Activated CD4-positive, alpha-beta T cell treated with anti-CD3 and anti-CD28 coated beads, Interleukin-2, amount 10 ng/mL, durations not matched to agents 24 days and 14 days (primary cell): ENCODE measurements around the gene CELF2. TPM values are rescaled to one million over a fixed set of nuclear protein-coding genes. Genes with fewer than 3 reads are reported as not detected.

Experiments used
- DNase-seq: peaks from one replicate; pipeline ENCODE4 v3.0.0; 2022
- H3K27ac Mint-ChIP-seq: one replicate; pipeline ENCODE4 v1.8.0; 2022; ENCODE audit warnings: mild to moderate bottlenecking, mixed read lengths
- H3K27me3 Mint-ChIP-seq: one replicate; pipeline ENCODE4 v1.8.0; 2022; ENCODE audit warnings: mixed read lengths
- H3K36me3 Mint-ChIP-seq: one replicate; pipeline ENCODE4 v1.8.0; 2022; ENCODE audit warnings: low read depth, mild to moderate bottlenecking, mixed read lengths
- H3K4me1 Mint-ChIP-seq: one replicate; pipeline ENCODE4 v1.8.0; 2021; ENCODE audit warnings: mixed read lengths
- H3K4me3 Mint-ChIP-seq: one replicate; pipeline ENCODE4 v1.8.0; 2022; ENCODE audit warnings: mild to moderate bottlenecking, moderate library complexity, mixed read lengths
- H3K9me3 Mint-ChIP-seq: one replicate; pipeline ENCODE4 v1.8.0; 2021; ENCODE audit warnings: mixed read lengths
- intact Hi-C: fragments of 100-400 bp; cut with micrococcal nuclease; formaldehyde crosslinking; loops from one replicate; pipeline ENCODE4 v1.15.1; 2023
- total RNA-seq: library from RNA; stranded (reverse); gene quantifications from 2 replicates; pipeline ENCODE4 v1.2.3, GENCODE V29; 2022

The CELF2 gene
- total RNA-seq, 1 donor from 2014 or later: 95.5 TPM

- peaks cover 40% of the 10 kb centered on the region for H3K27me3 Mint-ChIP-seq
- no peak for DNase-seq
- H3K27ac Mint-ChIP-seq: no peak overlapping the region
- no peaks in the 10 kb centered on the region for H3K36me3 Mint-ChIP-seq
- H3K9me3 Mint-ChIP-seq: no peaks in the 10 kb centered on the region
- no peak overlapping the region for H3K4me3 Mint-ChIP-seq
- intact Hi-C loops: no loop called here
- no peaks in the 10 kb centered on the region for H3K4me1 Mint-ChIP-seq
Observed at GRCh38 chr10:11068861-11069633, 51.4 kb downstream of the CELF2 start.

- no peak overlapping the region for H3K4me3 Mint-ChIP-seq
- no peak for DNase-seq
- H3K36me3 Mint-ChIP-seq: no peaks in the 10 kb centered on the region
- H3K27me3 Mint-ChIP-seq: peaks cover 52% of the 10 kb centered on the region
- H3K9me3 Mint-ChIP-seq: no peaks in the 10 kb centered on the region
- intact Hi-C loops: no loop called here
- no peaks in the 10 kb centered on the region for H3K4me1 Mint-ChIP-seq
- no peak overlapping the region for H3K27ac Mint-ChIP-seq
Observed at GRCh38 chr10:11073410-11073809, 55.7 kb downstream of the CELF2 start.

- no peak overlapping the region for H3K4me3 Mint-ChIP-seq
- no peaks in the 10 kb centered on the region for H3K4me1 Mint-ChIP-seq
- no peaks in the 10 kb centered on the region for H3K9me3 Mint-ChIP-seq
- H3K36me3 Mint-ChIP-seq: no peaks in the 10 kb centered on the region
- DNase-seq: no peak
- intact Hi-C loops: no loop called here
- H3K27ac Mint-ChIP-seq: no peak overlapping the region
- H3K27me3 Mint-ChIP-seq: peaks cover 51% of the 10 kb centered on the region
Observed at GRCh38 chr10:11074536-11075267, 57.0 kb downstream of the CELF2 start.

GRCh38 chr10:11076221-11076620, 58.5 kb downstream of the CELF2 start:
- H3K27ac Mint-ChIP-seq: no peak overlapping the region
- H3K36me3 Mint-ChIP-seq: no peaks in the 10 kb centered on the region
- intact Hi-C loops: no loop called here
- peaks cover 42% of the 10 kb centered on the region for H3K27me3 Mint-ChIP-seq
- no peaks in the 10 kb centered on the region for H3K9me3 Mint-ChIP-seq
- DNase-seq: no peak
- H3K4me1 Mint-ChIP-seq: no peaks in the 10 kb centered on the region
- no peak overlapping the region for H3K4me3 Mint-ChIP-seq

- intact Hi-C loops: no loop called here
- no peak for DNase-seq
- H3K4me3 Mint-ChIP-seq: no peak overlapping the region
- H3K27me3 Mint-ChIP-seq: peaks cover 31% of the 10 kb centered on the region
- H3K27ac Mint-ChIP-seq: no peak overlapping the region
- H3K36me3 Mint-ChIP-seq: no peaks in the 10 kb centered on the region
- no peaks in the 10 kb centered on the region for H3K9me3 Mint-ChIP-seq
- no peaks in the 10 kb centered on the region for H3K4me1 Mint-ChIP-seq
Observed at GRCh38 chr10:11080564-11080984, 62.9 kb downstream of the CELF2 start.

GRCh38 chr10:11081408-11081807, 63.7 kb downstream of the CELF2 start:
- intact Hi-C loops: no loop called here
- no peak for DNase-seq
- H3K36me3 Mint-ChIP-seq: no peaks in the 10 kb centered on the region
- no peaks in the 10 kb centered on the region for H3K9me3 Mint-ChIP-seq
- H3K4me1 Mint-ChIP-seq: no peaks in the 10 kb centered on the region
- no peak overlapping the region for H3K27ac Mint-ChIP-seq
- H3K27me3 Mint-ChIP-seq: peaks cover 26% of the 10 kb centered on the region
- no peak overlapping the region for H3K4me3 Mint-ChIP-seq

- H3K27ac Mint-ChIP-seq: no peak overlapping the region
- H3K4me3 Mint-ChIP-seq: no peak overlapping the region
- intact Hi-C loops: no loop called here
- no peak for DNase-seq
- no peaks in the 10 kb centered on the region for H3K4me1 Mint-ChIP-seq
- H3K27me3 Mint-ChIP-seq: peaks cover 16% of the 10 kb centered on the region
- H3K36me3 Mint-ChIP-seq: no peaks in the 10 kb centered on the region
- no peaks in the 10 kb centered on the region for H3K9me3 Mint-ChIP-seq
Observed at GRCh38 chr10:11082526-11082925, 64.9 kb downstream of the CELF2 start.

GRCh38 chr10:11083051-11083450, 65.4 kb downstream of the CELF2 start:
- H3K27ac Mint-ChIP-seq: no peak overlapping the region
- no peaks in the 10 kb centered on the region for H3K4me1 Mint-ChIP-seq
- H3K36me3 Mint-ChIP-seq: no peaks in the 10 kb centered on the region
- peaks cover 11% of the 10 kb centered on the region for H3K27me3 Mint-ChIP-seq
- no peaks in the 10 kb centered on the region for H3K9me3 Mint-ChIP-seq
- DNase-seq: no peak
- intact Hi-C loops: no loop called here
- H3K4me3 Mint-ChIP-seq: no peak overlapping the region

- intact Hi-C loops: no loop called here
Observed at GRCh38 chr10:11085545-11085944, 67.9 kb downstream of the CELF2 start.

GRCh38 chr10:11086177-11086840, 68.6 kb downstream of the CELF2 start:
- Mint-ChIP-seq H3K4me3 (no peak overlapping the region), H3K27ac (no peak overlapping the region)
- intact Hi-C loops: no loop called here

More at GRCh38 chr10:11085545-11085944, 67.9 kb downstream of the CELF2 start:
- no peaks in the 10 kb centered on the region for H3K36me3 Mint-ChIP-seq
- no peak overlapping the region for H3K27ac Mint-ChIP-seq
- no peak overlapping the region for H3K4me3 Mint-ChIP-seq
- no peaks in the 10 kb centered on the region for H3K4me1 Mint-ChIP-seq
- no peaks in the 10 kb centered on the region for H3K9me3 Mint-ChIP-seq
- peaks cover 7% of the 10 kb centered on the region for H3K27me3 Mint-ChIP-seq
- DNase-seq: no peak

GRCh38 chr10:11087372-11087771, 69.7 kb downstream of the CELF2 start:
- peaks cover 3% of the 10 kb centered on the region for H3K27me3 Mint-ChIP-seq
- no peaks in the 10 kb centered on the region for H3K4me1 Mint-ChIP-seq
- H3K36me3 Mint-ChIP-seq: no peaks in the 10 kb centered on the region
- no peaks in the 10 kb centered on the region for H3K9me3 Mint-ChIP-seq
- intact Hi-C loops: no loop called here
- H3K27ac Mint-ChIP-seq: no peak overlapping the region
- DNase-seq: no peak
- no peak overlapping the region for H3K4me3 Mint-ChIP-seq

More at GRCh38 chr10:11086177-11086840, 68.6 kb downstream of the CELF2 start:
- H3K9me3 Mint-ChIP-seq: no peaks in the 10 kb centered on the region
- no peaks in the 10 kb centered on the region for H3K36me3 Mint-ChIP-seq
- no peaks in the 10 kb centered on the region for H3K4me1 Mint-ChIP-seq
- no peak for DNase-seq
- peaks cover 6% of the 10 kb centered on the region for H3K27me3 Mint-ChIP-seq

GRCh38 chr10:11088709-11089108, 71.0 kb downstream of the CELF2 start:
- no peak for DNase-seq
- H3K27me3 Mint-ChIP-seq: no peaks in the 10 kb centered on the region
- no peak overlapping the region for H3K4me3 Mint-ChIP-seq
- H3K9me3 Mint-ChIP-seq: no peaks in the 10 kb centered on the region
- no peaks in the 10 kb centered on the region for H3K36me3 Mint-ChIP-seq
- no peaks in the 10 kb centered on the region for H3K4me1 Mint-ChIP-seq
- H3K27ac Mint-ChIP-seq: no peak overlapping the region
- intact Hi-C loops: no loop called here

GRCh38 chr10:11089272-11089671, 71.6 kb downstream of the CELF2 start:
- H3K9me3 Mint-ChIP-seq: no peaks in the 10 kb centered on the region
- no peaks in the 10 kb centered on the region for H3K36me3 Mint-ChIP-seq
- intact Hi-C loops: no loop called here
- no peak overlapping the region for H3K27ac Mint-ChIP-seq
- no peak for DNase-seq
- H3K4me1 Mint-ChIP-seq: no peaks in the 10 kb centered on the region
- H3K27me3 Mint-ChIP-seq: peaks cover 3% of the 10 kb centered on the region
- no peak overlapping the region for H3K4me3 Mint-ChIP-seq

GRCh38 chr10:11091517-11092102, 73.9 kb downstream of the CELF2 start:
- H3K27me3 Mint-ChIP-seq: peaks cover 15% of the 10 kb centered on the region
- no peak overlapping the region for H3K4me3 Mint-ChIP-seq
- H3K36me3 Mint-ChIP-seq: no peaks in the 10 kb centered on the region
- intact Hi-C loops: no loop called here
- no peaks in the 10 kb centered on the region for H3K9me3 Mint-ChIP-seq
- no peak overlapping the region for H3K27ac Mint-ChIP-seq
- DNase-seq: no peak
- no peaks in the 10 kb centered on the region for H3K4me1 Mint-ChIP-seq
